Measurements from ENCODE around the gene SSBP4.

SSBP4 gene

GRCh38 chr19:18424122-18424889, 5.1 kb downstream of the SSBP4 start:
- DNase-seq (ENCODE audit: low read depth), result no peak
- no peaks in the 10 kb centered on the region for H3K27me3 ChIP-seq (replicated peaks; ENCODE audit: control insufficient read depth, insufficient read depth, low read length)
- H3K9me3 ChIP-seq (ENCODE audit: control insufficient read depth, low read length), result no peaks in the 10 kb centered on the region
- no peaks in the 10 kb centered on the region for H3K36me3 ChIP-seq (ENCODE audit: control insufficient read depth, insufficient read depth, low read length, severe bottlenecking)
- H3K4me3 ChIP-seq (ENCODE audit: low read length), result no peak overlapping the region
- H3K9ac ChIP-seq (ENCODE audit: low read length), result no peak overlapping the region
- H3K4me1 ChIP-seq (ENCODE audit: control insufficient read depth, insufficient read depth, low read length), result peaks cover 27% of the 10 kb centered on the region

GRCh38 chr19:18424890-18425514, 5.8 kb downstream of the SSBP4 start:
- Histone ChIP-seq H3K4me3 (ENCODE audit: low read length) (no peak overlapping the region), H3K4me1 (ENCODE audit: control insufficient read depth, insufficient read depth, low read length) (peaks cover 27% of the 10 kb centered on the region), H3K27me3 (replicated peaks; ENCODE audit: control insufficient read depth, insufficient read depth, low read length) (no peaks in the 10 kb centered on the region), H3K9ac (ENCODE audit: low read length) (no peak overlapping the region), H3K36me3 (ENCODE audit: control insufficient read depth, insufficient read depth, low read length, severe bottlenecking) (no peaks in the 10 kb centered on the region), H3K9me3 (ENCODE audit: control insufficient read depth, low read length) (no peaks in the 10 kb centered on the region)
- no peak for DNase-seq (ENCODE audit: low read depth)

DNA sequence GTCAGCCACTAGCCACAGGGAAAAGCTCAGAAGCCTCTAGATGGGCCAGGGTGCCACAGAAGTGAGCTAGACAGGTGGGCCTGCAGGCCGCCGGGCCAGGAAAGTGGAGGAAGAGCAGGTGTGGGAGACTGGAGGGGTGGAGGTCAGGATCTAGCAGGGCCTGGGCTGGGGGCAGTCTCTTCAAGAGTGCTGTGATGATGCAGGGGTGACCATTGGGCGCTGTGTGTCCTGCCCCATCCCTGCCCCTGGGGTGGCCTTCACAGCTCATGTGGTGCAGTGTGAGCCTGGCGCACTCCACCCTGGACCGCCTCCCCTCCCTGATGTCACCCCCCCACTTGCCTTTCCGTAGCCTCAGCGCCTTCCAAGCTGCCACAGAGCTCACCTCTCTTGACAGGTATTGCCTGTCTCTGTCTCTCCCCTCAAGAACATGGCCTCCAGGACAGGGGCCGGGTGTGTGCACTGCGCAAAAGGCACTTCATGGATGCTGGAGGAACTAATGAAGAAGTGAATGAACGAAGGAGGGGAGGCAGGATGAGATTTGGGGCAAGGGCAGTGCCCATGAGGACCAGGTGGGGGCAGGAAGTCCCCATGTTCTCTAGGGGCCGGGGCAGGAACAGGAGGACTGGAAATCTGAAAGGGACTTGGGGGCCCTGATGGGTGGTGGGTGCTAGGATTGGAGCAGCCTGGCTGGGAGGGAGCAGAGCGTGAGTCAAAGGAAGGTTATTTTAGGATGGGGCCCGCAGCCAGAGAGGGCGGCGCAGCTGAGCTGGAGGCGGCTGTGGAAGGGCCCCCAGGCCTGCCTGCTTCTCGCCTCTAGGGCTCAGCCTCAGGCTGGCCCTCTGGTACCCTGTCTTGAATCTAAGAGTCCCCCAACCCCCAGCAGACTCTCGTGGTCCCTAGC, 6.6 kb downstream of the SSBP4 start:
- H3K4me1 ChIP-seq (ENCODE audit: control insufficient read depth, insufficient read depth, low read length), result peaks cover 25% of the 10 kb centered on the region
- no peaks in the 10 kb centered on the region for H3K9me3 ChIP-seq (ENCODE audit: control insufficient read depth, low read length)
- H3K9ac ChIP-seq (ENCODE audit: low read length), result peak overlapping the region; percentile 78
- peak; percentile 89 for DNase-seq (ENCODE audit: low read depth)
- no peaks in the 10 kb centered on the region for H3K27me3 ChIP-seq (replicated peaks; ENCODE audit: control insufficient read depth, insufficient read depth, low read length)
- H3K36me3 ChIP-seq (ENCODE audit: control insufficient read depth, insufficient read depth, low read length, severe bottlenecking), result no peaks in the 10 kb centered on the region
- H3K4me3 ChIP-seq (ENCODE audit: low read length), result peak overlapping the region; percentile 45

- DNase-seq (ENCODE audit: low read depth), result no peak
- H3K4me1 ChIP-seq (ENCODE audit: control insufficient read depth, insufficient read depth, low read length), result peaks cover 19% of the 10 kb centered on the region
- no peaks in the 10 kb centered on the region for H3K27me3 ChIP-seq (replicated peaks; ENCODE audit: control insufficient read depth, insufficient read depth, low read length)
- no peaks in the 10 kb centered on the region for H3K36me3 ChIP-seq (ENCODE audit: control insufficient read depth, insufficient read depth, low read length, severe bottlenecking)
- peak overlapping the region; percentile 78 for H3K9ac ChIP-seq (ENCODE audit: low read length)
- no peaks in the 10 kb centered on the region for H3K9me3 ChIP-seq (ENCODE audit: control insufficient read depth, low read length)
- H3K4me3 ChIP-seq (ENCODE audit: low read length), result no peak overlapping the region
Observed at GRCh38 chr19:18426416-18426767, 7.2 kb downstream of the SSBP4 start.

GRCh38 chr19:18427080-18427742, 8.0 kb downstream of the SSBP4 start:
- H3K4me1 ChIP-seq (ENCODE audit: control insufficient read depth, insufficient read depth, low read length), result peaks cover 18% of the 10 kb centered on the region

DNA sequence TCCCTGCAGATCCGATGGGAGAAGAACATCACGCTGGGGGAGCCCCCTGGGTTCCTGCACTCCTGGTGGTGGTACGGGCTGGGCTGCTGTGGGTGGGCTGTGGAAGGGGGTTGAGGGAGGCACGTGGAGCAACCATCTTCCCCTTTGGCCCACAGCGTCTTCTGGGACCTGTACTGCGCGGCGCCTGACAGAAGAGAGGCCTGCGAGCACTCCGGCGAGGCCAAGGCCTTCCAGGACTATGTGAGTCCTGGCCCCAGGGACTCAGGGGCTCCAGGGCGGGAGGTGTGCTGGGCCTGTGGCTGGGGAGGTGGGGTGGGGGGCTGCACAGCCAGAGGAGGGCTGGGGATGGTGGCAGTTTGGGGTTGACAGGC, 8.5 kb downstream of the SSBP4 start:
- Histone ChIP-seq H3K4me1 (ENCODE audit: control insufficient read depth, insufficient read depth, low read length) (peaks cover 18% of the 10 kb centered on the region), H3K36me3 (ENCODE audit: control insufficient read depth, insufficient read depth, low read length, severe bottlenecking) (no peaks in the 10 kb centered on the region), H3K4me3 (ENCODE audit: low read length) (no peak overlapping the region), H3K27me3 (replicated peaks; ENCODE audit: control insufficient read depth, insufficient read depth, low read length) (no peaks in the 10 kb centered on the region), H3K9ac (ENCODE audit: low read length) (no peak overlapping the region), H3K9me3 (ENCODE audit: control insufficient read depth, low read length) (no peaks in the 10 kb centered on the region)
- DNase-seq (ENCODE audit: low read depth), result no peak

More at GRCh38 chr19:18427080-18427742, 8.0 kb downstream of the SSBP4 start:
- Histone ChIP-seq H3K27me3 (replicated peaks; ENCODE audit: control insufficient read depth, insufficient read depth, low read length) (no peaks in the 10 kb centered on the region), H3K36me3 (ENCODE audit: control insufficient read depth, insufficient read depth, low read length, severe bottlenecking) (no peaks in the 10 kb centered on the region), H3K4me3 (ENCODE audit: low read length) (no peak overlapping the region), H3K9me3 (ENCODE audit: control insufficient read depth, low read length) (no peaks in the 10 kb centered on the region), H3K9ac (ENCODE audit: low read length) (no peak overlapping the region)
- no peak for DNase-seq (ENCODE audit: low read depth)

GRCh38 chr19:18428173-18428786, 9.1 kb downstream of the SSBP4 start:
- Histone ChIP-seq H3K9ac (ENCODE audit: low read length) (no peak overlapping the region), H3K9me3 (ENCODE audit: control insufficient read depth, low read length) (no peaks in the 10 kb centered on the region), H3K4me3 (ENCODE audit: low read length) (no peak overlapping the region), H3K27me3 (replicated peaks; ENCODE audit: control insufficient read depth, insufficient read depth, low read length) (no peaks in the 10 kb centered on the region), H3K36me3 (ENCODE audit: control insufficient read depth, insufficient read depth, low read length, severe bottlenecking) (no peaks in the 10 kb centered on the region), H3K4me1 (ENCODE audit: control insufficient read depth, insufficient read depth, low read length) (peaks cover 18% of the 10 kb centered on the region)
- DNase-seq (ENCODE audit: low read depth), result no peak

- H3K27me3 ChIP-seq (replicated peaks; ENCODE audit: control insufficient read depth, insufficient read depth, low read length), result no peaks in the 10 kb centered on the region
- H3K9ac ChIP-seq (ENCODE audit: low read length), result no peak overlapping the region
- no peaks in the 10 kb centered on the region for H3K9me3 ChIP-seq (ENCODE audit: control insufficient read depth, low read length)
- no peaks in the 10 kb centered on the region for H3K36me3 ChIP-seq (ENCODE audit: control insufficient read depth, insufficient read depth, low read length, severe bottlenecking)
- H3K4me1 ChIP-seq (ENCODE audit: control insufficient read depth, insufficient read depth, low read length), result peaks cover 18% of the 10 kb centered on the region
- DNase-seq (ENCODE audit: low read depth), result peak; percentile 92
- H3K4me3 ChIP-seq (ENCODE audit: low read length), result no peak overlapping the region
Observed at GRCh38 chr19:18428787-18429674, 9.8 kb downstream of the SSBP4 start.

DNA sequence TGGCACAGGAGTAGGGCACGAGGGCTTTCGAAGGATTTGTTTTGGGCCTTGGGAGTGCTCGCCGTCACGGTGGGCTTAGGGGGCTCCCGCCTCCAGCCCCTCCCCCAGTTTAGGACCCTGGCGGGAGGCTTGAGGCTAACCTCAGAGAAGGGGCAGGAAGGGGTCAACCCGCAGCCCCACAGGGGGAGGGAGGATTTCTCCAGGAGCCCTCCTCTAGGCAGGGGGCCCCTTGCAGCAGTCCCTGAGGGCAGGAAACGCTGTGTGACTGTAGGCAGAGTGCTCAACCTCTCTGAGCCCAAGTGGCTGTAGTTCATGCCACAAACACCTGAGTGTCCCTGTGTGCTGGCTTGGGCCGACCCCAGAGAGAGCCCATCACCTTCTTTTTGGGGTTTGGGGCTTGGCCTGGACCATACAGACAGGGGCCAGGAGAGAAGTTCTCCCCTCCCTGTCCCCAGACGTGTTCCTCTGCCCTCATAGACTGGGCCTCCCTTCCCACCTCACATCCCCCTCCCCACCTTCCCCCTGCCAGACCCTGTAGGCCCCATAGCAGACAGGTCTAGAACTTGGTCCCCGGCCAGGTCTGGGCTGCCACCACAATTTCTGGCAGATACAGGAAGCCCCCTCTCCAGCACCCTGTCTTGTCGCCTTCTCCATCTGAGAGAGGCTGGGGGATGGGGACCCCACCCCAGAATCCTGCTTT, 10.7 kb downstream of the SSBP4 start:
- H3K27me3 ChIP-seq (replicated peaks; ENCODE audit: control insufficient read depth, insufficient read depth, low read length), result no peaks in the 10 kb centered on the region
- DNase-seq (ENCODE audit: low read depth), result no peak
- H3K4me1 ChIP-seq (ENCODE audit: control insufficient read depth, insufficient read depth, low read length), result peaks cover 18% of the 10 kb centered on the region
- no peak overlapping the region for H3K9ac ChIP-seq (ENCODE audit: low read length)
- no peaks in the 10 kb centered on the region for H3K9me3 ChIP-seq (ENCODE audit: control insufficient read depth, low read length)
- H3K4me3 ChIP-seq (ENCODE audit: low read length), result no peak overlapping the region
- no peaks in the 10 kb centered on the region for H3K36me3 ChIP-seq (ENCODE audit: control insufficient read depth, insufficient read depth, low read length, severe bottlenecking)

All from adipocyte (in vitro differentiated cells).